Measurements from ENCODE around the gene EYA2.

EYA2 gene

GRCh38 chr20:47136782-47137181 lies 242.1 kb downstream of the EYA2 start:
- H3K4me3 ChIP-seq (ENCODE audit: low read depth, low read length), result no peak overlapping the region

GRCh38 chr20:47137231-47137870 lies 242.7 kb downstream of the EYA2 start:
- no peak for DNase-seq (ENCODE audit: low read depth)
- TF ChIP-seq CTCF (IDR thresholded peaks at IDR 0.05; ENCODE audit: control insufficient read depth, extremely low read depth, insufficient read depth), result no peak
- no peak overlapping the region for H3K4me3 ChIP-seq (ENCODE audit: low read depth, low read length)

More at GRCh38 chr20:47136782-47137181, 242.1 kb downstream of the EYA2 start:
- TF ChIP-seq CTCF (IDR thresholded peaks at IDR 0.05; ENCODE audit: control insufficient read depth, extremely low read depth, insufficient read depth), result no peak
- DNase-seq (ENCODE audit: low read depth), result no peak

- DNase-seq (ENCODE audit: low read depth), result no peak
- no peak for TF ChIP-seq CTCF (IDR thresholded peaks at IDR 0.05; ENCODE audit: control insufficient read depth, extremely low read depth, insufficient read depth)
- H3K4me3 ChIP-seq (ENCODE audit: low read depth, low read length), result no peak overlapping the region
Observed at GRCh38 chr20:47139934-47140535, 245.4 kb downstream of the EYA2 start.

GRCh38 chr20:47141350-47141921 lies 246.8 kb downstream of the EYA2 start:
- no peak for TF ChIP-seq CTCF (IDR thresholded peaks at IDR 0.05; ENCODE audit: control insufficient read depth, extremely low read depth, insufficient read depth)
- H3K4me3 ChIP-seq (ENCODE audit: low read depth, low read length), result no peak overlapping the region
- DNase-seq (ENCODE audit: low read depth), result no peak

GRCh38 chr20:47141941-47142773 lies 247.5 kb downstream of the EYA2 start:
- DNase-seq (ENCODE audit: low read depth), result no peak
- no peak overlapping the region for H3K4me3 ChIP-seq (ENCODE audit: low read depth, low read length)

GRCh38 chr20:47142774-47143170 lies 248.1 kb downstream of the EYA2 start:
- DNase-seq (ENCODE audit: low read depth), result no peak
- TF ChIP-seq CTCF (IDR thresholded peaks at IDR 0.05; ENCODE audit: control insufficient read depth, extremely low read depth, insufficient read depth), result no peak
- no peak overlapping the region for H3K4me3 ChIP-seq (ENCODE audit: low read depth, low read length)

More at GRCh38 chr20:47141941-47142773, 247.5 kb downstream of the EYA2 start:
- TF ChIP-seq CTCF (IDR thresholded peaks at IDR 0.05; ENCODE audit: control insufficient read depth, extremely low read depth, insufficient read depth), result no peak

All from LNCaP clone FGC (cell line).